Effector CD8-positive, alpha-beta T cell (primary cell): ENCODE data around the gene PER3.
A peak's percentile ranks its signal among the peaks of the same experiment; 100 is the strongest.

Source experiments
- DNase-seq: peaks from one replicate; lab custom pipeline; 2025; lab: John Stamatoyannopoulos, UW
- total RNA-seq, 4 experiments: gene quantifications; one replicate each; lab custom pipeline; 2026; lab: John Stamatoyannopoulos, UW

Gene PER3
- 8.7 to 17.6 (median 14.3) reads per million in 4 experiments for total RNA-seq

- peak; percentile 93 for DNase-seq
Observed at GRCh38 chr1:7783826-7784491, at the start of gene PER3. TSS of gene PER3 (plus strand) at chr1:7784291. CDS start at chr1:7784878, 587 bp downstream.

- no peak for DNase-seq
Observed at GRCh38 chr1:7738044-7738443, 46.0 kb upstream of the PER3 start.

DNA sequence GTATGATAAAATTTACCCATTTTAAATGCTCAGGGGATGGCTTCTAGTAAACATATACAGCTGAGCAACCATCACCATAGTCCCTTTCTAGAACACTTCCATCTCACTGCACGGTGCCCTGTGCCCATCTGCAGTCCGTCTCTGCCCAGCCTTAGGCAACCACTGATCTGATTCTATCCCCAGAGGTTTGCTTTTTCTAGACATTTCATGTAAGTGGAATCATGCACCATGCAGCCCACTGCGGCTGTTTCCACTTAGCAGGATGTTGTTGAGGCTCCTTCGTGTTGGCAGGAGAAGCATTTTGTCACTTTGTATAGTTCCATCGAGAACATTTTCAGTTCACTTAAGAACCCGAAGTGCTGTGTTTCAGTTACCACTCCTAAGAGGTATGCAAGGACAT is 40.7 kb upstream of the PER3 start:
- no peak for DNase-seq

- DNase-seq, result no peak
Observed at GRCh38 chr1:7744882-7745281, 39.2 kb upstream of the PER3 start.

GRCh38 chr1:7745783-7746182 is 38.3 kb upstream of the PER3 start:
- DNase-seq, result no peak

DNA sequence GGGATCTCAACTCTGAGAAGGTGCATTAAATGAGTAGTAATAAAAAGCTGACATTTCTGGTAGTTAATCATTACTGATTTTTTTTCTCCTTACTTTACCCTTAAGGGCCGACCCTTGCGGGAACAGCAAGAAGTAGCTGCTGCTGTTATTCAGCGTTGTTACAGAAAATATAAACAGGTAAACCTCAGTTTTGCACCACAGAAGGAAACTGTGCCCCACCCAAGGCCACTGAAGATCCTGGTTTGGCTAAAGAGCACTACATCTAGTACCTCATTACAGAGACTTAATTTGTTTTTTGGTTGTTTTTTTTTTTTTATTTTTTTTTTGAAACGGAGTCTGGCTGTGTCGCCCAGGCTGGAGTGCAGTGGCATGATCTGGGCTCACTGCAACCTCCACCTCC is 36.5 kb upstream of the PER3 start:
- DNase-seq, result no peak

- DNase-seq, result no peak
Observed at GRCh38 chr1:7749126-7749525, 35.0 kb upstream of the PER3 start.

DNA sequence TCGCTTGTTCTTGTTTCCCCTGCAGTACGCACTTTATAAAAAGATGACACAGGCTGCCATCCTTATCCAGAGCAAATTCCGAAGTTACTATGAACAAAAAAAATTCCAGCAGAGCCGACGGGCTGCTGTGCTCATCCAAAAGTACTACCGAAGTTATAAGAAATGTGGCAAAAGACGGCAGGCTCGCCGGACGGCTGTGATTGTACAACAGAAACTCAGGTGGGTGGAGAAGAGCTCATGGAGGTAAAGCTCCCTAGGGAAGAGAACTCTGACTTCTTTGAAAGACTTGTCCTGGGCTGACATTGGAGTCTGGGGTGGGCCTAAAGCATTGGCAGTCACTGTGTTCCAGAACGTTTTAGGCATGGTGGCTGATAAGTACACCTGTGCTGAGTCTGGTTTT is 32.9 kb upstream of the PER3 start:
- no peak for DNase-seq

DNA sequence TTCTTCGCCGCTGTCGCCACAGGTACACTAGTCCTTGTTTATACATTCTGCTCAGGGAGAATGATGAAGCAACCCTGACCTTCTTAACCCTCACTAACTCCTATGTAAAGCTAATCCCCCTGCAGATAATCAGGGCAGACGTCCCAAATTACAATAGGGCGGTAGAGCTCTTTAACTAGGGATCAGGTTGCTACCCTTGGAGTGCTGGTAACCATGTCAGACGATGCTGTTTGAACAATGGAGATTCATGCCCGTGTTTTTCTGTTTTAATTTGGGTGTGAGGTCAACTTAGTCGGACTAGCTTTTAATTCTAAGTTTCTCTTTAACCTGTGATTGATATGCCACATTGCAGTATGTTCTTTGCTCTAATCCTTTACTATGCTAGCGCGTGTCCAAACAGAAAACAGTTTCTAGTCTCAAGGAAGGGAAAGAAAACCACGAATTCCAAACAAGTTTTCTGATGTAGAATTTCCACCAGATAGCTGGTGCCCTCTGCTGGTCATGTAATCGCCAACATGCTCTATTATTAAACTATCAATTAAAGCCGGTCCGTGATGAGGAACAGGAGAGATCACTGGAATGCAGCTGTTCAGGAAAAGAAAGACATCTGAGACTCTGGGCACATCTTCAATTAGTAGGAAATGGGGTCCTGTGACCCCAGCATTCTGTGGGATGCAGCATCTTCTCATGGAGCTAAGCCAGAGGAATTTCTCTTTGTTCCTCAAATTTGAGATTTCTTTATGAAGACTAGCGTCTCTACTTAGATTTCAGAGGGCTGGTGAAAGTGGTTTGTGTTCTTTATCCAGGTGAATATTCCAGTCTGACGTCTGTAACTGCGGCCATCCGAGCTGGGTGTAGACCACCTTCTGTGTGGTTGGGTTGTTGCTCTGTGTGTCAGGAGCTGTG is 31.3 kb upstream of the PER3 start:
- DNase-seq, result peak; percentile 15

DNA sequence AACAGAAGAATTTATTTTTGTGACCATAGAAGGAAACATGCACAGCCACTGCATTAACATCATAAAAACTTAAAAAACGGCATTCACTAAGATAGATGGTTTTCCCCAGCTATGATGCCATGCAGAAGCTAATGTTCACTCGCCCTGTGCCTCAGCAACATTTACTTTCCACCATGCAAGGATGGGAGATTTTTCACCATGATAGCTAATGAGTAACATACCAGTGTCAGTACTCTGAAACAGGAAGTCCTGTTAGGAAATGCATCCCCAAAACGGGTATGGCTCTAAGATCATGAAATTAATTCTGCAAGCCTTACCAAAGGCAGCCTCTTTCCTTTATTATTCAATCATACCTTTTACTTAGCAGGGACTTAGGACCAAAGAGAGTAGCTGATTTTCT is 30.4 kb upstream of the PER3 start:
- DNase-seq, result no peak

DNA sequence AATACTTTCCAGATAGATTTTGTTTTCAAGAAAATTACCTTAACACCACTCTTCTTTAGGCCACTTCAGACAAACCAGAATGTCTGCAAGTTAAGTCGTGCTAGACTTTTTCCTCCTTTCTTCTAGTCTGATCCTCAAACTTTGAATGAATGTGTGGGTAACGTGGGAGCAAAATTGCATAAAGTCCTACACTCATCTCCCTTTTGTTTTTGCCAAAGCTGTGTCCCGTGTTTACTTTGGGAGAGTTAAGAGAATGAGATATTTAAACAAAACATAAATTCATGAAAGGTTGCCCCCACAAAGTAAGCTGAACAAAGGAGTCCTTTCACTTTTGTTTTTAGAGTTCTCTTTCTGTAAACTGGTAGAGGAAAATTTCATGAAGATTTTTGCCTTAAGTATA is 29.9 kb upstream of the PER3 start:
- DNase-seq, result no peak

- DNase-seq, result no peak
Observed at GRCh38 chr1:7755448-7755847, 28.6 kb upstream of the PER3 start.

DNA sequence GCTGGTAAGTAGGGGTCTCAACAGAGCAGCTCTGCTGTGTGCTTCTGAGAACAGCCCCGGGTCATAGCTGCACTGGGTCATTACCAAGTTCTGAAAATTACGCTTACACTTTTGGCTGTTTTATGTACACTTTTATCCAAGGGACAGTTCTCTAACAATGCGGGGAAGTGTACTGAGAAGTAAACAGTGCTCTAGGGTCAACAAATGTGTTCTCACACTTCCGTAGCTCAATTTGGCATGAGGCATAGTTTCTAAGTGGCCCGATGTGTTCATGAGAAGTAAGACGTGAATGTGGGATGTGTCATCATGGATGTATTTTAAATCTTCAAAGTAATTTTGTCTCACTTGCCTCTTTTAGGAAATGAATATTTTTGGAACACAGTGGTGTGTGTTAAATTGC is 23.8 kb upstream of the PER3 start:
- no peak for DNase-seq

DNA sequence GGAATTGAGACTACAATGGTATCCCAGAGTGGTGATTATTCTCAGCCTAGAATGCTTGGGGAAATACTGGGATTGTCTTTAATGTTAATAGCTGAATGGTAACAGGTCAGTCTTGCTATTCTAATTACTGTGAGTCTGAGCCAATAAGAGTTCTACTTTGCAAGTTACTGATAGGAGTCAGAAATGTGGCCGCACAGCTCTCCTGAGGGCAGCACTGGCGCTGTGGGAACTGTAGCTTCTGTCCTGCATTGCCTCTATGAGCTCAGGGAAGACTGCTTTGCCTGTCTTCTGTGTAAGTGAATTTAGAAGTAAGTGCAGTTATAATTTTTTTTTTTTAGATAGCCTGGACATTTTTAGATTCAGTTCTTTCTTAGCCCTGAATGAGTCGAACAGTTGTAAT is 23.0 kb upstream of the PER3 start:
- no peak for DNase-seq

DNA sequence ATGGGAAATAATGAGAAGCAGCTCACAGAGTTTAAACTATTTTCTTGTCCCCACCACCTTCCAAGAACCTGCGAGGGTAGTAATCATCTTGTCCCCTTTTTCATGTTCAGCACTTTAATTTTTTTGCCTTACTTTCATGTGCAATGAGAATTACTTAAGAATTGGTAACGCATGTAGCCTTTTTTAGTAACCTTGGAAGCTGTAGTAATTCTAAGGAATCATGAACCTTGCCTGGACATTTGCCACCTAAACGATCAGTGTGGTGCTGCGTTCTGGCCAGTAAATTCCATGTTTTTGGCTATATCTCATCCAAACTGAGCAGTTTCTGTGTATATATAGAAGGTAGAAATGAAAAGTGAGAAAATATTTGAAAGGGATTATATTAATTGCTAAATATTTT is 16.9 kb upstream of the PER3 start:
- no peak for DNase-seq

- DNase-seq, result no peak
Observed at GRCh38 chr1:7768583-7768982, 15.5 kb upstream of the PER3 start.

- DNase-seq, result no peak
Observed at GRCh38 chr1:7769673-7770412, 14.2 kb upstream of the PER3 start.

- no peak for DNase-seq
Observed at GRCh38 chr1:7770669-7770996, 13.5 kb upstream of the PER3 start.

DNA sequence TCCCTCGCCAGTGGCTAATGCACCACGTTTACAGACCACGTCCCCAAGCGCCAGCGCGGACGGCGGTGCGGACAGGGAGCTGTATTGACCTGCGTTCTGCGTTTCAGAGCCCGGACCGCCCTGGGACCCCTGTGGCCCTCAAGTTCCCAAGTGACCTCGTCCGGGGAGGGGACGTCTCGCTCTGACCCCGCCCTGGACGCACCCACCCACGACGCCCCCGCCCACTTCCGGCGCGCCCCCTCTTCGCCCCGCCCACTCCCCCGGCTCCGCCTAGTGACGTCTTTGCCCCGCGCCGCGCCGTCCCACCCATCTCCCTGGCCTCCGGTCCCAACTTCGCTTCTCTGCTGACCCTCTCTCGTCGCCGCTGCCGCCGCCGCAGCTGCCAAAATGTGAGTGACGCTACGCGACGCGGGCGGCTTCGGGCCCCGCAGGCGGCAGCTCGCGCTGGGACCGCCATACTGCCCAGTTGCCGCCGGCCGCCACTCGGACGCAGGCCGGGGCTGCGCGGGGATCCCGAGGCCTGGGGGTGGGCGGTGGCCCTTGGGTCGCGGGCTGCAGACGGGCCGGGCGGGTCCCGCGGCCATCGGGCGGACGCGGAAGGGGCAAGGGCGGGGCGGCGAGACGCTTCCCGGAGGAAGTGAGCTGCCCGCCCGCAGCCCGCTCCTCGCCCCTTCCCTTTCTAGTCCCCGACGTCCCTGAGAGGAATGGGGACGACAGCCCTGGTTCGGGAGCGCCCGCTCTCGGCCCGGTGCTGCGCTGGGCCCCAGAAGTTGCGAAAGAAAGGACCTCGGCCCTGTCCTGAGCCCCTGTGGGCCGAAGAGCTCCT is 12.9 kb upstream of the PER3 start, which contains the start of gene VAMP3:
Gene VAMP3 (plus strand): TSS at position 300 of the 826 bp plus-strand sequence. CDS start 88 bp downstream, at position 388.
- DNase-seq, result peak; percentile 80

DNA sequence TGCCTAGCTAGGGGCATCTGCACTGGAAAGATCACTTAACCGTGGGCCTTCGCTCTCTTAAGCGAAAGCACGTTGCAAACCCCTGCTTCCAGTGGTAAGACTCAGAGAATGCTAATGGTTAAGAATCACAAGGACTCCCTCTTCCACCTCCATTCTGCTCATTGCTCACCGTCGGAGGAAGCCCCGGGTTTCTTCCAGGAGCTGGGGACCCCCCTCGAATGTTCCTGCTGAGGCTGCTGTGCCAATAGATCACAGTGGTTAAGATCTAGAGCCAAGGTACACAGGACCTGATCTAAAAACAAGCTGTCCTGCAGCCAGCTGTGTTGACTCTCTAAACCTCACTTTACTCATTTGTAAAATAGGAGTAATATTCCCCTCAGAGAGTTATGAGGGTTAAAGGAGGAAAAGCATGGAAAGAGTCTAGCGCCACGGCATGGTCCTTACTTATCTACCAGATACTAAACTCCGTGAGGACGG is 12.2 kb upstream of the PER3 start:
- no peak for DNase-seq

DNA sequence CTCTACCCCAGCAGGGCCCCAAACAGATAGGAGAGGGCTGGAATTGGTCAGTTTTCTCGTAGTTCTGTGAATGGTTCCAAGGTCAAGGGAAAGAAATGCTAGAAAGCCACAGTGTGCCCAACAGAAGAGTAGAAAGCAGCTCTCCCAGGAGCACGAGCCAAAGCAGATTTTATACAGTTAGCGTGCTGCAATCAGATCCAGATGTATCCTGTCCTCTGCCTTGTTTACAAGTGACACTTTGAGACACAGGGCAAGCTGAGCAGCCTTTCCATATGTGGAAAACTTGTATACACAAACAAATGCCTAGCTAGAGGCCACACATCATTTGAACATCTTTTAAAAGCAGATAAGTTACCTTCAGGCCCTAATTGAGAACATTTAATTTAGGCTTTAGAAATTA is 6.5 kb upstream of the PER3 start:
- no peak for DNase-seq
